HG03108 (cell line): ENCODE measurements around the gene MVK.

ENCODE experiments used
- ATAC-seq: cut with Tn5 transposase; IDR thresholded peaks from one replicate; pipeline ENCODE4 v1.9.1; 2021; ENCODE audit warnings: moderate library complexity; ENCODE audit not compliant: unreplicated experiment

MVK gene

DNA sequence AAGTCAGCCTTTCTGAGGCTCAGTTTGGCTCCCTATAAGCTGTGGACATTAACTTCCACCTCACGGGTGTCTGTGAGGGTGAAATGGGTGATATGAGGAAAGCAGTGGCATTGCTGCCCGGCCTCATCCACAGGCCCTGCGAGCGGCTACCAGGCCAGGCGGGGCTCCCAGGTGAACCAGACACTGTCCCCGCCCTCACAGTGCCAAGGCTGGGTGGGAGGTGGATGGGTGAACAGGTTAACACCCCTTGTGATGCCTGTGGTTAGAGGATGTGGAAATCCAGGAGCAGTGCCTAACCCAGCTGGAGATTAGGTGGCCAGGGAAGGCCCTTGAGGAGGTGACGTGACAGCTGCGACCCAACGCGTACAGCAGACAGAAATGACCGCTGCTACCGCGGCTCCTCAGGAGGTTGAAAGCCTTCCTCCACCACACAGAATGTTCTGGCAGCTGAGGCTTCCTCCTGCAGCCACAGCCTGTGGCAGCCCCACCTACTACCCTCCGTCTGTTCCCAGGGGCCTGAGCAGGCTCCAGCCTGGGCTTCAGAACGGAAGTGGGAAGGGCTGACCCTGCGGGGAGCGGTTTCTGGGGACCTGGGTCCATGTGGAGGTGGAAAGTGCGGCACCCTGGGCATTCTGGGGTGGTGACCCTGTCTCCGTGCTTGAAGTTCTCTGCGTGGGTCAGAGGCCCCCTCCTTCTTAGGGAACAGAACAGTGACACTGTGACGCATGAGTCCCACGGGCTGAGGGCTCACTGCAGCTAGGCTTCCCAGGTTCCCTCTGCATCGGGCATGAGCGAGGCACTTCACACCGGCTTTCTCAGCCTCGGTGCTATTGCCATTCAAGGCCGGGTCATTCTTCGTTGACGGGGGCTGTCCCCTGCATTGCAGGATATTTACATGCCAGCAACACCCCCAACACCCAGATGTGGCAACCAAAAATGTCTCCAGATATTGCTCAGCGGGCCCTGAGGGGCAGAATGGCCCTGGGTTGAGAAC lies 10.0 kb upstream of the MVK start:
- ATAC-seq: no peak

DNA sequence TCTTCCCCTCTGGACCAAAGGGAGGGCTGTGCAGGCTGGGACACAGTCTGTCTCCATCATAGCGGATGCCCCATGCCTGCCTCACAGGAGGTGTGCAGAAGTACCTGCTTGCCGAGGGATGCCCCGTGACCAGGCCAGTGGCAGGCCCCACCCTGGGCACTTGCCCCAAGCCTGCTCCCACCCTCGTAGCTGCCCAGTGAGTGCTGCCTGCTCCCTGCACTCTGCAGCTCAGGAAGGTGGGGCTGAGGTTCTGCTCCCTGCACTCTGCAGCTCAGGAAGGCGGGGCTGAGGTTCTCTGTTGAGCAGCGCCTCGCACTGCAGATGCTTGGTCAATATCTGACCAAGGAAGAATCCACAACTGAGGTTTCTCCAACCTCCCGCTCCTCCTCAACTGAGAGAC lies 7.2 kb upstream of the MVK start:
- ATAC-seq: no peak

DNA sequence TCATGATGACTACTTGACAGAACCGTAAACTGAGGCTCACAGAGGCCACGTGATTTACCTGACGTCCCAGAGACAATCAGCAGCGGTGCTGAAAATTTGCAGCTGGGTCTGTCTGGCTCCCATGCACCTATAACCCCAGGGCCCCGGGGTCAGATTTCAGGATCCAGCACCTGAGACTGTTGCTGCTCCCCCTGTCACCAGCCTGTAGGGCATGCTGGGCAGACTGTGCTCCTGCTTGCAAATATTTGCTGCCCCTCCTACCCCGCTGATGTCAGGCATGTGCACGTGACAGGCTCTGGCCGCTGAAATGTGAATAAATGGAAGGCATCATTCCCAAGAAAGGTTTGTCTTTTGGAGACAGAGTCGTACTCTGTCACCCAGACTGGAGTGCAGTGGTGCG lies 6.3 kb upstream of the MVK start:
- no peak for ATAC-seq

DNA sequence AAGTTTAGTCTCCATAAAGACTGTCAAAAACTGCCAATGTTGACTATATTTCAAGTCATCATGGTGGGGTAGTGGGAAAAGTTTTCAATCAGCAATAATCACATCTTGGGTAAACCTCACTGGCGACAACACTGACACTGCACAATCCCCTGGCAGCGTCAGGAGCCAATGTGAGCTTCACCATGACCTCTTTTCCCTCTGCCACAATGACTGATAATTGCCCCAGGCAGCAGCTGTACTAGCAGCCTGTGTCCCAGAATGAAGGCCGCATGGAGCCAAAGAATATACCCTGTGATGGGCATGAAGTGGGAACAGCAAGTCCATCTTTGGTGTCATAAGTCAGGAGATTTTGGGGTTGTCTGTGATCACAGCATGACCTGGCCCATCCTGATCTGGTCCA lies 5.6 kb upstream of the MVK start:
- no peak for ATAC-seq

DNA sequence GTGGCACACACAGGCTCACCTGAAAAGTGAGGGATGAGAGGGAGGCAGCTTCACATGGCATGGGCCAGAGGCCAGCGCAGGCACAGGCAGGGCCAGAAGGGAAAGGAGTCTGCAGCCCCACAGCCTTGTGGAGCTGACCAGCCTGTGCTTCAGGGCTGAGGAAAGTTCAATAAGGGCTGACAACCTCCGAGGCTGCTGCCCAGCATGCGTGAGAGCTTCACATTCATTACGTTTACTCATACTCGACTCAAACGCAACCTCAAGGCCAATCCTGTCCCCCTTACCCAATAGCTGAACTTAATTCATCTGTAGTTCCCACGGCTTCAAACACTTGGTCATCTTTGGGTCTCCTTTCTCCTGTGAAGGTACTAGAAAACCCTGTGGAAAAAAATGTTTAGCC lies 5.1 kb upstream of the MVK start:
- no peak for ATAC-seq

DNA sequence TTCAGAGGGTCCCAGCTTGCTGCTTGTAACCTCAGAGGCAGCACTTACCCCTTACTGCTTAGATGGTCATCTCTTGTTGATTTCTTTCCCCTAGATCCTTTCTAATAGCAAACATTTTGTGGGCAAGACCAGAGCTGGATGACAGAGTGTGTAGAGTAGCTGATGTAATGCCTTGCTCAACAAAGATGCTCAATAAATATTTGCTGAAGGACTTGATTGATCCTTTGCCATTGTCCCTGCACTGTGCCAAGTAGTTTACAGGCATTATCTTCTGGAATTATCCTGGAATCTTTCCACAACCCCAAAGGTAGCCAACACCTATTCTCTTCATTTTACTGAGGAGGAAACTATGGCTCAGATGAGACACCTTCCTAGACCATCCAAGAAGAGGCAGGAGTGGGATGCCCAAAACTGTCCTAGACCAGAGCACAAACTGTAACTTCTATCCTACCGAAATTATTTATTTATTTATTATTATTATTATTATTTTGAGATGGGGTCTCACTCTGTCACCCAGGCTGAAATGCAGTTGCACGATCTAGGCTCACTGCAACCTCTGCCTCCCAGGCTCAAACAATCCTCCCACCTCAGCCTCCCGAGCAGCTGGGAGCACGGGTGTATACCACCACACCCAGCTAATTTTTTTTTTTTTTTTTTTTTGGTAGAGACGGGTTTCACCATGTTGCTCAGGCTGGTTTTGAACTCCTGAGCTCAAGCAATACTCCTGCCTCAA lies 1.7 kb upstream of the MVK start:
- ATAC-seq: no peak

DNA sequence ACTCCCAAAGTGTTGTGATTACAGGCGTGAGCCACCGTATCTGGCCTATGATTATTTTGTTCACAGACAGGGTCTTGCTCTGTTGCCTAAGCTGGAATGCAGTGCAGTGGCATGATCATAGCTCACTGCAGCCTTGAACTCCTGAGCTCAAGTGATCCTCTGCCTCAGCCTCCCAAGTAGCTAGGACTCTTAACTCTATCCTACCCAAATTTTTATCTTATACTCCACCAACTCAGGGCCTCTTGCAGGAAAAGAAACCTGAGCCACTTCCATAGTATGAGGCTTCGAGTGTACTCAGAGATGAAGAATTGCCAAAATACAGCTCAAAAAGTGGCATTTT lies 1.1 kb upstream of the MVK start:
- no peak for ATAC-seq

DNA sequence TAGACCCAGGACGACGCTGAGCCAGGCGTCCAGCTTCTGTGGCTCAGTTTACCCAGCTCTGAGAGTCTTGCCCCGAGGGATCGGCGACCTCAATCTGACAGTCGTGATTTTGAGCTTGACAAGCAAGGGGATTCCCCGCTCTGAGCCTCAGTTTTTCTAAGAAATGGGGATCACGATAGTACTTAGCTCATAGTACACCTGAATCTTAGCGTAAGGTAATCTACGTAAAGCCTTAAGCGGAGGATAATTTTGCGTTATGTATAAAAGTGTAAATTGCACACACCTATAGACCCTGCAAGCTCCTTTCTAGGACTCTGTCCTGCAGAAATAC lies 285 bp downstream of the MVK start:
- ATAC-seq: no peak

DNA sequence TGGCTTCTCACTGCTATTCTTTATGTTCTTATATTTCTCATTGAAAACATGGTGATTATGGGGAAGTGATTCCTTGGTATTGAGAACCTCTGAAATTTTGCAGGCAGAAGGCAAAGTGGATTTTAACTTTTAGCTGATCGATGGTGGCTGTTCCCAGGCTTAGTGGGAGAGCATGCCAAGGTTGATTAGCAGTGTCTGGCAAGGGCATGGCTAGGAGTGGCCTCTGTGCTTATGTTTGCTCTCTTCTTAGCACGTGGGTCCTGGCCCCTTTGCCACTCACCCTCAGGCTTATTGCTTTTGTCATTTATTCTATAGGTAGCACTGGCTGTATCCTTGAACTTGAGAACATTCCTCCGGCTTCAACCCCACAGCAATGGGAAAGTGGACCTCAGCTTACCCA lies 2.1 kb downstream of the MVK start:
- no peak for ATAC-seq

DNA sequence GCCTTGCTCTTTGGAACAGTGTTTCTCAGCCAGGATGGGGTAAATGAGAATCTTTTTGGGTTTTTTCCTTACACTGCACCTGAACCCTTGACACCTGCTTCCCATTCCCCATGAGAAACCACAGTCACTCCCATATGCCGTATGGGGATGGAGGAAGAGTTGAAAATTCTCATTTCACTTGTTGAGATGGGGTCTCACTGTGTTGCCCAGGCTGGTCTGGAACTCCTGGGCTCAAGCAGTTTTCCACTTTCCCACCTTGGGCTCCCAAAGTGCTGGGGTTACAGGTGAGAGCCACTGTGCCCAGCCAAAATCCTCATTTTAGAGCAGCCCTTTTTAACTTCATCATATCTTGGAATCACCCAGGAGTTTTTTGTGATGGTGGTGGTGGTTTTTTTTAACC lies 3.7 kb downstream of the MVK start:
- no peak for ATAC-seq

DNA sequence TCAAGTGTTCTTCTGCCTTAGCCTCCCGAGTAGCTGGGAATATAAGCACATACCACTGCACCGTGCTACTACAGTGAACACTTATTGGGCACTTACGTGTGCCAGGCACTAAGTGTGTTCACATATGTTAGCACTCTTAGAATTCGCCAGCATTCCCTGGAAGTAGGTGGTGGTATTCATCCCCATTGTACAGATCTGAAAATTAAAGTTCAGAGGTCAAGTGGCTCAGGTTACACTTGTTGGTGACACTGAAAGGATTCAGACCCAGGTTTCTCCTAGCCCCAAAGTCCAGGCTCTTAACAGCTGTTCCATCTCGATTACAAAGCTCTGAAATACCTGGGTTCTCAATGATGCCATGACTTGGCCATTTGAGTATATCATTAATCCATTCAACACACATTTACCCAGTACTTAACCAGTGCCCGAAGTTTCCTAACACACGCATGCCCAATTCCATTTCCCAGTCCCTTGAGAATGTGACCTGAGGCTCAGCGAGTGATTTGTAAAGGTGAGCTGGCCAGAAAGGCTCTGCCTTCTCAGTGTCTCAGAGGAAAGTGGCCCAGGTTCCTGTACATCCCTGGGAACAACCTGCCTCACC lies 4.8 kb downstream of the MVK start:
- ATAC-seq: no peak

DNA sequence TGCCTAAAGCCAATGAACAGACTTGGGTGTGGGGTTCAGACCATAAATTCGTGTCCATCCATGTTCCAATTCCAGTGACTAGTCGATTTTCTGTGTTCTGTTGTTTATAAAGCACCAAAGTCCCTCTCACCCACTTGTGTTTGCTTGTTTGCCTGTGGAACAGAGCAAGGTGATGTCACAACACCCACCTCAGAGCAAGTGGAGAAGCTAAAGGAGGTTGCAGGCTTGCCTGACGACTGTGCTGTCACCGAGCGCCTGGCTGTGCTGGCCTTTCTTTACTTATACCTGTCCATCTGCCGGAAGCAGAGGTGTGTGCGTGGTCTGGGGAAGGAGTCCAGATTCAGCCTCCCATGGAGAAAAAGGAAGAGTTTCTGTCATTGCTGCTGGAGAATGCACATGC lies 6.0 kb downstream of the MVK start:
- no peak for ATAC-seq

DNA sequence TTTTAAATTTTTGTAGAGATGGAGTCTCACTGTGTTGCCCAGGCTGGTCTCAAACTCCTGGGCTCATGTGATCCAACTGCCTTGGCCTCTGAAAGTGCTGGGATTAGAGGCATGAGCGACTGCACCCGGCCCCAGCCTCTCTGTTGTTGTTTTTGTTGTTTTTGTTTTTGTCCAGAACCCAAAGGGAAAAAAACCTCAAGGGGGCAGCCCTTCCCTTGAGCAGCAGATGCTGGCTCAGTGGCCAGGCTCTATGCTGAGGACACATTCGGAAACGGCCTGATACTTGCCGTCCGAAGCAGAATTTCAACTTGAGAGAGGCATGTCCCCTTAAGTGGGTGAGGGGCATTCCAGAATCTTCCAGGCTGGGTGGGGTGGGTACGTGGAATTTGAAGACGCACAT lies 6.7 kb downstream of the MVK start:
- no peak for ATAC-seq

DNA sequence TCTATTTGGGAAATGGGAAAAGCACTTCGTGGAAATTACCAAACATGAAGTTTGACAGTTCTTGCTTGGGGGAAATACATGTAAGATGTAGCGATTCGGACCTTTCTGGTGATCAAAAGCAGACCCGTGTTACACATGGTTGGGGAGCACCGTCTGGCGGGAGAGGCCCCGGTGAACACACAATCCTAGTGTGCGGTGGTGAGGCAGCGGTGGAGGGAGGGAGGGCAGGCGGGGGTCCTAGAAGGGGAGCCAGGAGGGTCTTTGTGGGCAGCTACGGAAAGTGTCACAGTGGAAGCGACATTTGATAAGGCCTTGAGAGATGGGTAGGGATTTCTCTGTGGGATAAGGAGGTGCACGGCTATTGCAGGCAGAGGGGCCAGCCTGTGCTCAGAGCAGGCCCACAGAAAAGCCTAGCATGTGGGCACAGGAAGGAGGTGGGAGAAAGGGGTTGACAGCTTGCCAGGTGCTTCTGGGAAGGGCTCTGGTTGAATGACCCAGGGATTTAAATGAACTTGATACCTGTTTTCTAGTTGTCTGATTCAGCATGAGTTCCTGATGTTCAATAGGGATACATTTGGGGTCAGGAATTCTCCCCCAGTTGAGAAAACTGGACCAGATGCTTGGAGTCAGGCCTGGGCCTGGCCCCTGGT lies 7.2 kb downstream of the MVK start:
- ATAC-seq: no peak

DNA sequence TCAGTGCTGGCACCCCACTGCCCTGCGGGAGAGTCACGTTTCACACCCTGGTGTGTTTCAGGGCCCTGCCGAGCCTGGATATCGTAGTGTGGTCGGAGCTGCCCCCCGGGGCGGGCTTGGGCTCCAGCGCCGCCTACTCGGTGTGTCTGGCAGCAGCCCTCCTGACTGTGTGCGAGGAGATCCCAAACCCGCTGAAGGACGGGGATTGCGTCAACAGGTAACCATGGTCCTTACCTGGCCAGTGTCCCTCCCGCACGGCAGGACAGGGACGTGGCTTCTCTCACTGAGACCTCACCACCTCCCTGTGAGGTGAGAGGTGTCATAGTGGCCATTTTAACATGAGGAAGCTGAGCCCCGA lies 7.7 kb downstream of the MVK start:
- ATAC-seq: no peak

DNA sequence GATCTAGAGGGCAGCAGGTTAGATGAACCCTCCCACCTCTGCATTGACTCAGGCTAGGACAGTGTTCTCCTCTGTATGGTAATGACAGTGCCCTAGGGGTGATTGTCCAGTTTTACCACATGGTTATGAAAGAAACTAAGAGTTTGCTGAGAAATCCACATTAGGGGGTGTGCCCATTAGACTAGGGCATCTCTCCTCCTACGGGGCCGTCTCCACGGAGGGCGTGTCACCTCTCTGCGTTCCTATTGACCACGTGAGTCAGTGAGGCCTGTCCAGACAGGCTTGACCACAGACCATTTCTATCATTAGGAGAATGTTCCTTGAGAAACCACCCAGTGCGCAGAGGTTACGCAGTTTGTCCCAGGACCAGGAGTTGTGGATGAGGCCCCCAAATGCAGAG lies 8.3 kb downstream of the MVK start:
- ATAC-seq: no peak

DNA sequence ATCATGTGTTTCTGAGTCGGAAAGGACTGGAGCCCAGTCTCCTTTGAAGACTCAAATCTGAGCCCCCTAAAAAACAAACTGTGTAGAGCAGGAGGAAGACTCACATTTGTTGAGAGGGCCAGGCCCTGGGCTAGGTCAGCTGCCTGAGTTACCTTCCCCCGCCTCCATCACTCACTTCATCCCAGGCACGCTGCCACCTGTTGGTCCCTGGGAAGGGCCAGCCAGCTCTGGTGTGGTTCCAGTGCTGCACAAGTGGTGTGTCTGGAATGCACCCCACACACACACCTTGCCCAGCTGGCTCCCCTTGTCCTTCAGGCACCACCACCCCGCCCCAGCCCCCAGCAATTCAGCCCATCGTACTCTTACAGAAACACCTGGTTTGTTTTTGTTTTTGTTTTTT lies 9.0 kb downstream of the MVK start:
- no peak for ATAC-seq

DNA sequence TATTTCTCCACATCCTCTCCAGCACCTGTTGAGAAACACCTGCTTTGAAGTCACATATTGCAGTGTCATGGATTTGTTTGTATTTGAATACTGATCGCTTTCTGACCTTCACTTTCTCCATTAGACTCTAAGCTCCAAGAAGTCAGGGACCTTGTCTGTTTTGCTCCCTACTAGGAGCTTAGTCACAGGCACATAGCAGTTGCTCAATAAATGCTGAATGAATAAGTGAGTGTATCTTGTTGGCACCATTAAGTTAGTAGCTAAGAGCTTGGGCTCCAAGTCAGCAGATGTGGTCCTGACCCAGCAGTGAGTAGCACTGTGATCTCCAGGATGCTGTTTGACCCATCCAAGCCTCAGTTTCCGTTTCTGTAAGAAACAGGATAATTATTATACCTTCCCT lies 10.1 kb downstream of the MVK start:
- ATAC-seq: no peak

DNA sequence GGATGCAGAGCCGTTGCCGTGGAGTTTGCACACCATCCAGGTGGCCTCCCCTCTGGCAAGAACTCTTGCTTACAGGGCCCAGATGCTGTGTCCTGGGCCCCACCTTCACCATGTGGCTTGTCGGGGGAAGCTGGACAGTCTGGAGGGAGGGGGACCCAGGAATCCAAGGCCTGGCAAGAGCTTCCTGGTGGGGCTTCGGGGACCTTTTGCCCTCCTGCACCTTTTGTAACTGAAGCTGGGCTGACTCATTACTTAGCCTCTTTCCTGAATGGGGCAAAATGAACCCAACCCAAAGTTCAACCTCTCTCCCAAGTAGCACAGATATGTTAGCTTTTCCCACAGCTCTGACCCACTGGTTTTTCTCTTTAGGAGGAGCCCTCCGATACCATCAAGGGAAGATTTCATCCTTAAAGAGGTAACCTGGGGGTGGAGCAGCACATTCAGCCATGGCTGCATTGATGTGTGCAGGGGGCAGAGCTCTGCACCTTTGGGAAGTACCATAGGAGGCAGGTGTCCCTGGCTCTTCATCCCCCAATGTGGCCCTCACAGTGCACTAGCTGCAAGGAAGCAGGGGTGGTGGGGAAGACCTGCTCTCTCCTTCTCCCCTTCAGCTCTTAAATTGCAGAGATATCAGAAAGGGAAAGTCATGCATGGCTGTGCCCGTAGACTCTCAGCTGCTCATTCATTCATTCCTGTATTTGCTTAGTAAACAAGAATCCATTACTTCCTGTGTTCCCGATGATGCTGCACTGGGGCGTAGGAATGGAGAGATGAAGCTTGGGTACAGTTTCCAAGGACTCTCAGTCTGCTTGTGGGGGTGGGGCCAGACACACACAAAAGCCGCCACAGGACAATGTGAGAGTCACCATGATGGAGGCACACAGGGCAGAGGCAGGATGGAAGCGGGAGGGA lies 13.0 kb downstream of the MVK start:
- no peak for ATAC-seq

DNA sequence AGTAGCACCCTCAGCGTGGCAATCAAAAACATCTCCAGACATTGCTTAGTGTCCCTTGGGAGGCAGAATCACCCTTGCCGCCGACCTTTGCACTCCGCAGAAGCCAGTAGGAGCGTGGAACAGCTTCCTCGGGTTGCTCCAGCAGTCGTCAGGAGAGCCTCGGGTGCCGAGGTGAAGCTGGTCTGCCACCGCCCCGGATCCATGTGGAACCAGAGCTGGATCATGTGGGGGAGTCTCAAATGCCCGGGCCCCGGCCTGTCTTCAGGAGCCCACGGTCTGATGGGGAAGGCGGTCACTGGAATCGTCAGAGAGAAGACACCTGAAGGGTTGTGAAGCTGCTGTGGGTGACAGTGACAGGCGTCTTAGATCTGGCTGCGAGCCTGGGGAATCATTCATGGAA lies 14.3 kb downstream of the MVK start:
- ATAC-seq: no peak
